OCI-LY7 (cell line): Measurements from ENCODE around the gene CCNDBP1. TPM values are rescaled to one million over a fixed set of nuclear protein-coding genes. Genes with fewer than 3 reads are reported as not detected.
A peak's percentile ranks its signal among the peaks of the same experiment; 100 is the strongest.

Experiments
- BruUV-seq: library from RNA; stranded (reverse); fragments of 400-500 nt; replicated peaks from 2 replicates; lab custom pipeline; 2021; lab: Mats Ljungman, UMichigan
- CTCF ChIA-PET: fragments of 300-600 bp; sonication (Branson Sonifier 250); formaldehyde crosslinking; loops from one replicate; lab custom pipeline; 2022; ENCODE audit warnings: antibody characterized with exemption; ENCODE audit not compliant: unreplicated experiment; lab: Charles Lee
- POLR2A ChIA-PET: fragments of 300-600 bp; sonication (Branson Sonifier 250); formaldehyde crosslinking; loops from one replicate; lab custom pipeline; 2022; ENCODE audit warnings: antibody characterized with exemption; lab: Charles Lee
- DNase-seq: peaks from one replicate; pipeline ENCODE4 v3.0.0-alpha.2; 2015; ENCODE audit warnings: low spot score
- H2AFZ ChIP-seq: fragments of 200-600 bp; sonication (generic), shearing (Covaris generic); 2 replicates; pipeline ENCODE4 v1.6.1; 2014; ENCODE audit warnings: mild to moderate bottlenecking, antibody characterized with exemption, low read length, moderate library complexity
- H3K27ac ChIP-seq: fragments of 200-600 bp; sonication (generic); 2 replicates; pipeline ENCODE4 v1.5.1; 2014; ENCODE audit warnings: mixed run types, low read depth, mild to moderate bottlenecking, moderate library complexity, low read length, inconsistent platforms; ENCODE audit not compliant: poor library complexity, severe bottlenecking
- H3K36me3 ChIP-seq: fragments of 200-600 bp; sonication (generic); 2 replicates; pipeline ENCODE4 v1.6.1; 2014; ENCODE audit warnings: mild to moderate bottlenecking, antibody characterized with exemption, low read length, moderate library complexity, mixed read lengths; ENCODE audit not compliant: insufficient read depth
- H3K4me1 ChIP-seq: fragments of 200-600 bp; sonication (generic); 2 replicates; pipeline ENCODE4 v1.5.1; 2014; ENCODE audit warnings: mild to moderate bottlenecking, low read length; ENCODE audit not compliant: insufficient read depth, poor library complexity, severe bottlenecking
- H3K4me2 ChIP-seq: fragments of 200-600 bp; sonication (generic); 2 replicates; pipeline ENCODE4 v1.6.1; 2014; ENCODE audit warnings: mild to moderate bottlenecking, low read length
- H3K4me3 ChIP-seq: fragments of 200-600 bp; sonication (generic); 2 replicates; pipeline ENCODE4 v1.5.1; 2014; ENCODE audit warnings: mild to moderate bottlenecking, low read depth, low read length; ENCODE audit not compliant: poor library complexity, severe bottlenecking
- H3K79me2 ChIP-seq: fragments of 200-600 bp; sonication (generic); 2 replicates; pipeline ENCODE4 v1.6.1; 2016; ENCODE audit warnings: low read depth, mild to moderate bottlenecking, low read length, moderate library complexity, mixed read lengths; ENCODE audit not compliant: insufficient read depth
- H3K9me2 ChIP-seq: fragments of 200-600 bp; sonication (generic); 2 replicates; pipeline ENCODE4 v1.6.1; 2016; ENCODE audit warnings: mild to moderate bottlenecking, low read length, mixed read lengths; ENCODE audit not compliant: insufficient read depth
- H3K9me3 ChIP-seq: fragments of 200-600 bp; sonication (generic); 2 replicates; pipeline ENCODE4 v1.6.1; 2014; ENCODE audit warnings: mild to moderate bottlenecking, mixed run types, low read length, mixed read lengths
- H4K20me1 ChIP-seq: fragments of 200-600 bp; sonication (generic); 2 replicates; pipeline ENCODE4 v1.6.1; 2014; ENCODE audit warnings: mild to moderate bottlenecking, antibody characterized with exemption, low read length, moderate library complexity, mixed read lengths; ENCODE audit not compliant: insufficient read depth
- EZH2phosphoT487 ChIP-seq: fragments of 200-600 bp; sonication (generic); IDR thresholded peaks from 2 replicates; pipeline ENCODE4 v1.6.1; 2018; ENCODE audit warnings: low read depth, borderline replicate concordance, mild to moderate bottlenecking, mixed run types, antibody characterized with exemption, low read length, moderate library complexity, mixed read lengths
- intact Hi-C: fragments of 100-400 bp; cut with micrococcal nuclease; formaldehyde crosslinking; loops from one replicate; pipeline ENCODE4 v1.10.0; 2022; ENCODE audit not compliant: unreplicated experiment
- total RNA-seq, 2 experiments: library from RNA; depleted of rRNA in 1 of 2; stranded (reverse); fragments of >200 nt in 1 of 2; shearing (Covaris generic) in 1 of 2; gene quantifications; 2 replicates each; pipeline ENCODE4 v1.2.3, GENCODE V29; 2014 to 2022
- TF ChIP-seq, protein P1 (sequence below): fragments of 200-600 bp; sonication (generic); conservative IDR thresholded peaks from 2 replicates; pipeline ENCODE4 v1.5.1; 2014; ENCODE audit warnings: mild to moderate bottlenecking, antibody characterized with exemption, low read length, moderate library complexity, mixed read lengths

The CCNDBP1 gene
- total RNA-seq, 2 experiments from 2014 or later, result 53.1 to 56.0 TPM

DNA sequence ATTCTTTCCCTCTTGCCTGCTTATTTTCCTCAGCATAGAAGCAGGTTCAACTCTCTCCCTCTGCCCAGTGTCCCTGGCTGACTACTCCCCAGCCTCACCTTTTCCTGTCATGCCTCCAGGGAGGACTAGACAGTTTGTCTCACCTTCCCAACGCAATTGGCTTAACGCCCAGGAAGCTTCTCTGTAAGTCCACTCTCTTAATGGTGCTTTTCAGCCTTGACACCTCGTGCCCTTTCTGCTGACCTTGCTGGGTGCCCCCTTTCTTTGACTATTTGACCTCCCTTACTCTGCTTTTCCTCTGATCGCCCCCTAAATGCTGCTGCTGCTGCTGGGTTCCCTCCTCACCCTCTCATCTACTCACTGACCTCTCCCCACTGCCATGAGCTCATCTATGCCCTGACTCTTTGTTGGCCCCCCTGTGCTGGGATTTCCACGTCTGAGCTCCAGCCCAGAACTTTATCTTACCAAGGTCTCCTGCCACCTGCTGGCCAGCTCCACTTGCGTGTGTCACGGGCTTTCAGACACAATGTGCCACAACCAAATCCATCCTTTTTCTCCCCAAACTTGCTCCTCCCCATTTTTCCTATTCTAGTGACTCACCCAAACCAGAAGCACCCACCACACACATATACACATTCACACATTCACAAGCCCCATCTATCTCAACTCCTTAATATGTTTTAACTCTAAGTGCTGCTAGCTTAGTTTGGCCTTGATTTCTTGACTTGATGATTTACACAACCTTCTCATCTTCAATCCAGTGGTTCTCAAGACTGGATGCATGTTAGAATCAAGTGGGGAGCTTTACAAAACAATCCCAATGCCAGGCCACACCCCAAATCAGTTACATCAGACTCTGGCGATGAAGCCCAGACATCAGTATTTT, 19.1 kb downstream of the CCNDBP1 start:
- no peak overlapping the region for H2AFZ ChIP-seq
- H3K27ac ChIP-seq, result no peak overlapping the region
- no peaks in the 10 kb centered on the region for H3K36me3 ChIP-seq
- DNase-seq, result peak; percentile 62
- H3K4me1 ChIP-seq, result no peaks in the 10 kb centered on the region
- no peaks in the 10 kb centered on the region for H3K79me2 ChIP-seq
- H3K4me3 ChIP-seq, result no peak overlapping the region
- POLR2A ChIA-PET, result interaction anchor here (0.6 to 1.4 kb wide), 5 partner anchors 9 to 501 kb away, joined by 3 to 10 read pairs (median 5); no protein-coding TSS in a partner anchor
- BruUV-seq, result no TSS peak
- CTCF ChIA-PET, result interaction anchor here (1.3 kb wide), 1 partner anchor 10 kb away, joined by 4 read pairs; no protein-coding TSS in a partner anchor
- no peak for TF ChIP-seq EZH2phosphoT487
- TF ChIP-seq, protein P1, sequence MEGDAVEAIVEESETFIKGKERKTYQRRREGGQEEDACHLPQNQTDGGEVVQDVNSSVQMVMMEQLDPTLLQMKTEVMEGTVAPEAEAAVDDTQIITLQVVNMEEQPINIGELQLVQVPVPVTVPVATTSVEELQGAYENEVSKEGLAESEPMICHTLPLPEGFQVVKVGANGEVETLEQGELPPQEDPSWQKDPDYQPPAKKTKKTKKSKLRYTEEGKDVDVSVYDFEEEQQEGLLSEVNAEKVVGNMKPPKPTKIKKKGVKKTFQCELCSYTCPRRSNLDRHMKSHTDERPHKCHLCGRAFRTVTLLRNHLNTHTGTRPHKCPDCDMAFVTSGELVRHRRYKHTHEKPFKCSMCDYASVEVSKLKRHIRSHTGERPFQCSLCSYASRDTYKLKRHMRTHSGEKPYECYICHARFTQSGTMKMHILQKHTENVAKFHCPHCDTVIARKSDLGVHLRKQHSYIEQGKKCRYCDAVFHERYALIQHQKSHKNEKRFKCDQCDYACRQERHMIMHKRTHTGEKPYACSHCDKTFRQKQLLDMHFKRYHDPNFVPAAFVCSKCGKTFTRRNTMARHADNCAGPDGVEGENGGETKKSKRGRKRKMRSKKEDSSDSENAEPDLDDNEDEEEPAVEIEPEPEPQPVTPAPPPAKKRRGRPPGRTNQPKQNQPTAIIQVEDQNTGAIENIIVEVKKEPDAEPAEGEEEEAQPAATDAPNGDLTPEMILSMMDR, result peak; percentile 86
- intact Hi-C loops, result no loop called here
- no peak overlapping the region for H3K4me2 ChIP-seq
- no peaks in the 10 kb centered on the region for H3K9me2 ChIP-seq
- no peaks in the 10 kb centered on the region for H4K20me1 ChIP-seq
- H3K9me3 ChIP-seq, result no peaks in the 10 kb centered on the region

- H3K4me2 ChIP-seq, result no peak overlapping the region
- H3K27ac ChIP-seq, result no peak overlapping the region
- no peak for TF ChIP-seq EZH2phosphoT487
- TF ChIP-seq, protein P1, result no peak
- H4K20me1 ChIP-seq, result no peaks in the 10 kb centered on the region
- no TSS peak for BruUV-seq
- H3K36me3 ChIP-seq, result no peaks in the 10 kb centered on the region
- no peaks in the 10 kb centered on the region for H3K9me2 ChIP-seq
- intact Hi-C loops, result no loop called here
- H3K4me1 ChIP-seq, result no peaks in the 10 kb centered on the region
- no peaks in the 10 kb centered on the region for H3K79me2 ChIP-seq
- no peaks in the 10 kb centered on the region for H3K9me3 ChIP-seq
- no peak for DNase-seq
- no peak overlapping the region for H2AFZ ChIP-seq
- no peak overlapping the region for H3K4me3 ChIP-seq
- ChIA-PET POLR2A (no interaction called here), CTCF (no interaction called here)
Observed at GRCh38 chr15:43206054-43206453, 20.9 kb downstream of the CCNDBP1 start.

GRCh38 chr15:43207024-43207423, 21.8 kb downstream of the CCNDBP1 start:
- H3K4me1 ChIP-seq, result no peaks in the 10 kb centered on the region
- ChIA-PET CTCF (no interaction called here), POLR2A (no interaction called here)
- H3K27ac ChIP-seq, result no peak overlapping the region
- no peaks in the 10 kb centered on the region for H3K36me3 ChIP-seq
- no peaks in the 10 kb centered on the region for H4K20me1 ChIP-seq
- H3K4me3 ChIP-seq, result no peak overlapping the region
- H3K79me2 ChIP-seq, result no peaks in the 10 kb centered on the region
- H3K4me2 ChIP-seq, result no peak overlapping the region
- no peak for DNase-seq
- H2AFZ ChIP-seq, result no peak overlapping the region
- H3K9me3 ChIP-seq, result no peaks in the 10 kb centered on the region
- intact Hi-C loops, result no loop called here
- TF ChIP-seq EZH2phosphoT487, result no peak
- TF ChIP-seq, protein P1, result no peak
- BruUV-seq, result no TSS peak
- no peaks in the 10 kb centered on the region for H3K9me2 ChIP-seq
